Parathyroid adenoma (tissue), 2 donors: ENCODE results near the gene MAP3K20.

ENCODE experiments used
- H2AFZ ChIP-seq: fragments of 300-600 bp; sonication (generic); one replicate; pipeline ENCODE4 v1.7.0; 2017; ENCODE audit warnings: antibody characterized with exemption, mild to moderate bottlenecking
- H3K27ac ChIP-seq: fragments of 300-600 bp; sonication (generic); one replicate; pipeline ENCODE4 v1.7.0; 2017
- H3K27me3 ChIP-seq: fragments of 300-600 bp; sonication (generic); one replicate; pipeline ENCODE4 v1.7.0; 2017; ENCODE audit warnings: low read length; ENCODE audit not compliant: control insufficient read depth, insufficient read depth
- H3K36me3 ChIP-seq: fragments of 300-600 bp; sonication (generic); one replicate; pipeline ENCODE4 v1.7.0; 2017; ENCODE audit warnings: low read length; ENCODE audit not compliant: control insufficient read depth, insufficient read depth
- H3K4me1 ChIP-seq: fragments of 300-600 bp; sonication (generic); one replicate; pipeline ENCODE4 v1.7.0; 2017; ENCODE audit warnings: control low read depth
- H3K4me2 ChIP-seq: fragments of 300-600 bp; sonication (generic); one replicate; pipeline ENCODE4 v1.7.0; 2017; ENCODE audit warnings: low read length
- H3K4me3 ChIP-seq: fragments of 300-600 bp; sonication (generic); one replicate; pipeline ENCODE4 v1.7.0; 2017; ENCODE audit warnings: low read depth, low read length
- H3K79me2 ChIP-seq: fragments of 300-600 bp; sonication (generic); one replicate; pipeline ENCODE4 v1.7.0; 2017; ENCODE audit warnings: control low read depth
- H3K9ac ChIP-seq: fragments of 300-600 bp; sonication (generic); one replicate; pipeline ENCODE4 v1.7.0; 2017; ENCODE audit warnings: mild to moderate bottlenecking
- H3K9me3 ChIP-seq: fragments of 300-600 bp; sonication (generic); one replicate; pipeline ENCODE4 v1.7.0; 2017; ENCODE audit warnings: low read length; ENCODE audit not compliant: control insufficient read depth
- CTCF ChIP-seq: fragments of 300-600 bp; sonication (generic); IDR thresholded peaks from one replicate; pipeline ENCODE4 v1.7.0; 2017; ENCODE audit warnings: antibody characterized with exemption, mild to moderate bottlenecking
- donor health status: primary hyperparathyroidism.

Gene MAP3K20

GRCh38 chr2:173150963-173151362 is 75.3 kb downstream of the MAP3K20 start:
- no peak for TF ChIP-seq CTCF
- Histone ChIP-seq H3K27ac (no peak overlapping the region), H3K4me2 (no peak overlapping the region), H3K36me3 (no peaks in the 10 kb centered on the region), H3K9me3 (no peaks in the 10 kb centered on the region), H2AFZ (no peak overlapping the region), H3K79me2 (peaks cover 10% of the 10 kb centered on the region), H3K27me3 (no peaks in the 10 kb centered on the region), H3K4me1 (peaks cover 8% of the 10 kb centered on the region), H3K4me3 (no peak overlapping the region), H3K9ac (no peak overlapping the region)

GRCh38 chr2:173151671-173152401 is 76.2 kb downstream of the MAP3K20 start:
- peaks cover 16% of the 10 kb centered on the region for H3K79me2 ChIP-seq
- no peak overlapping the region for H3K4me2 ChIP-seq
- no peaks in the 10 kb centered on the region for H3K36me3 ChIP-seq
- H3K4me3 ChIP-seq, result no peak overlapping the region
- no peak overlapping the region for H3K27ac ChIP-seq
- H3K9ac ChIP-seq, result no peak overlapping the region
- no peaks in the 10 kb centered on the region for H3K27me3 ChIP-seq
- no peak for TF ChIP-seq CTCF
- H2AFZ ChIP-seq, result no peak overlapping the region
- H3K9me3 ChIP-seq, result no peaks in the 10 kb centered on the region
- peaks cover 8% of the 10 kb centered on the region for H3K4me1 ChIP-seq

- H3K79me2 ChIP-seq, result peaks cover 16% of the 10 kb centered on the region
- no peaks in the 10 kb centered on the region for H3K9me3 ChIP-seq
- H2AFZ ChIP-seq, result no peak overlapping the region
- no peaks in the 10 kb centered on the region for H3K36me3 ChIP-seq
- no peak overlapping the region for H3K4me3 ChIP-seq
- no peak overlapping the region for H3K9ac ChIP-seq
- H3K27ac ChIP-seq, result no peak overlapping the region
- peaks cover 8% of the 10 kb centered on the region for H3K4me1 ChIP-seq
- no peaks in the 10 kb centered on the region for H3K27me3 ChIP-seq
- TF ChIP-seq CTCF, result no peak
- no peak overlapping the region for H3K4me2 ChIP-seq
Measured at GRCh38 chr2:173153301-173153885, 77.7 kb downstream of the MAP3K20 start.

GRCh38 chr2:173157676-173158293 is 82.1 kb downstream of the MAP3K20 start:
- Histone ChIP-seq H3K4me1 (no peaks in the 10 kb centered on the region), H3K9ac (no peak overlapping the region), H3K9me3 (no peaks in the 10 kb centered on the region), H2AFZ (no peak overlapping the region), H3K4me2 (no peak overlapping the region), H3K27ac (no peak overlapping the region), H3K36me3 (no peaks in the 10 kb centered on the region), H3K4me3 (no peak overlapping the region), H3K79me2 (peaks cover 16% of the 10 kb centered on the region), H3K27me3 (no peaks in the 10 kb centered on the region)
- no peak for TF ChIP-seq CTCF
